NB4 (cell line): ENCODE measurements around the gene SAMMSON.

Source experiments
- POLR2A ChIP-seq: IDR thresholded peaks from 2 replicates; pipeline ENCODE4 v1.6.1; 2011; ENCODE audit warnings: mild to moderate bottlenecking; ENCODE audit not compliant: insufficient read length; ENCODE audit errors: extremely low read depth
- TF ChIP-seq, protein P1 (sequence below): IDR thresholded peaks from one replicate; pipeline ENCODE4 v1.5.1; 2012; ENCODE audit warnings: low read depth, low read length

DNA sequence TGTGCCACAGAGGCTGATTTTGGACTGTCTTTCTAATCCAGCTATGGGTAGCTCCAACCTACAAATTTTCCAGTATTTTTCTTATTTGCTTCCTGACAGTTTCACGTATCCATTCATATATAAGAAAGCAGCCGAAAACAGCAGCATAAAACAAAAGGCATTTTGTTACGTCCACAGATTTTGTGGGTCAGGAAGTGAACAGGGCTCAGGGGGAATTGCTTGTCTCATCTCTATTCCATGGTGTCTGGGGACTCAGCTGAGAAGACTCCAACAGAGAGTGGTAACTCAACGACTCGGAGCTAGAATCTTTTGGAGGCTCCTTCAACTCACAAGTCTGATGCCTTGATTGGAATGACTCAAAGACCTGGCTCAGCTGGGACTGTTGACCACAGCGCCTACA is 11.7 kb upstream of the SAMMSON start:
- TF ChIP-seq POLR2A = no peak
- TF ChIP-seq, protein P1, sequence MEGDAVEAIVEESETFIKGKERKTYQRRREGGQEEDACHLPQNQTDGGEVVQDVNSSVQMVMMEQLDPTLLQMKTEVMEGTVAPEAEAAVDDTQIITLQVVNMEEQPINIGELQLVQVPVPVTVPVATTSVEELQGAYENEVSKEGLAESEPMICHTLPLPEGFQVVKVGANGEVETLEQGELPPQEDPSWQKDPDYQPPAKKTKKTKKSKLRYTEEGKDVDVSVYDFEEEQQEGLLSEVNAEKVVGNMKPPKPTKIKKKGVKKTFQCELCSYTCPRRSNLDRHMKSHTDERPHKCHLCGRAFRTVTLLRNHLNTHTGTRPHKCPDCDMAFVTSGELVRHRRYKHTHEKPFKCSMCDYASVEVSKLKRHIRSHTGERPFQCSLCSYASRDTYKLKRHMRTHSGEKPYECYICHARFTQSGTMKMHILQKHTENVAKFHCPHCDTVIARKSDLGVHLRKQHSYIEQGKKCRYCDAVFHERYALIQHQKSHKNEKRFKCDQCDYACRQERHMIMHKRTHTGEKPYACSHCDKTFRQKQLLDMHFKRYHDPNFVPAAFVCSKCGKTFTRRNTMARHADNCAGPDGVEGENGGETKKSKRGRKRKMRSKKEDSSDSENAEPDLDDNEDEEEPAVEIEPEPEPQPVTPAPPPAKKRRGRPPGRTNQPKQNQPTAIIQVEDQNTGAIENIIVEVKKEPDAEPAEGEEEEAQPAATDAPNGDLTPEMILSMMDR = no peak
